Adrenal gland (tissue), 5 donors: Measurements from ENCODE around the gene FNDC3B.

ENCODE experiments used
- POLR2A ChIP-seq, 2 donors: fragments of 450-650 bp; IDR thresholded peaks; one replicate each; pipeline ENCODE4 v1.6.1; 2017; ENCODE audit warnings: antibody characterized with exemption in 2 of 2, mild to moderate bottlenecking in 2 of 2, moderate library complexity in 1 of 2
- TF ChIP-seq, protein P1 (sequence below), 6 experiments: fragments of 450-650 bp in 4 of 6; fragments of 200-600 bp in 2 of 6; sonication (generic) in 1 of 6; IDR thresholded peaks; 1 replicate in 5 of 6; 2 replicates in 1 of 6; pipeline versions ENCODE4 v1.5.1 to v1.8.0; 2016 to 2021; ENCODE audit warnings: antibody characterized with exemption in 6 of 6, mild to moderate bottlenecking in 2 of 6, moderate library complexity in 1 of 6
- donor health status: DM: no; HTN: no; CAD: no.

DNA sequence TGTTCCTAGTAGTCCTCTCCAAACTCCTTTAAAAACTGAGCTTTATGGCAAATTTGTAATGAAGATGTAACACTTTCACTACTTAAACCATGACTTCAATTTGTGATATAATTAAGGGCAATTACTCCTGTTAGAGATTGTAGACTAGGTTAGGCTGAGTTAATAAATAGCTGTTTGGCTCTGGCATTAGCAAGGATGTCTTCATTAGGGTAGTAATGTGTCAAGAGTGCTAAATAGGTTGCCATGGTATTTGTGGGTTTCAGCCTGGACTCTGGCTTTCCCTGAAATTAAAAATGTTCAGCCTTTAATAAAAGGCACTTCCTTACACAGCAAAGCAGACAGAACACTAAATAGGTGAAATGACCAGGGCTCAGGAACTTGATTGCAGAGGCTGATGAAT is 337.0 kb downstream of the FNDC3B start:
- TF ChIP-seq, protein P1, sequence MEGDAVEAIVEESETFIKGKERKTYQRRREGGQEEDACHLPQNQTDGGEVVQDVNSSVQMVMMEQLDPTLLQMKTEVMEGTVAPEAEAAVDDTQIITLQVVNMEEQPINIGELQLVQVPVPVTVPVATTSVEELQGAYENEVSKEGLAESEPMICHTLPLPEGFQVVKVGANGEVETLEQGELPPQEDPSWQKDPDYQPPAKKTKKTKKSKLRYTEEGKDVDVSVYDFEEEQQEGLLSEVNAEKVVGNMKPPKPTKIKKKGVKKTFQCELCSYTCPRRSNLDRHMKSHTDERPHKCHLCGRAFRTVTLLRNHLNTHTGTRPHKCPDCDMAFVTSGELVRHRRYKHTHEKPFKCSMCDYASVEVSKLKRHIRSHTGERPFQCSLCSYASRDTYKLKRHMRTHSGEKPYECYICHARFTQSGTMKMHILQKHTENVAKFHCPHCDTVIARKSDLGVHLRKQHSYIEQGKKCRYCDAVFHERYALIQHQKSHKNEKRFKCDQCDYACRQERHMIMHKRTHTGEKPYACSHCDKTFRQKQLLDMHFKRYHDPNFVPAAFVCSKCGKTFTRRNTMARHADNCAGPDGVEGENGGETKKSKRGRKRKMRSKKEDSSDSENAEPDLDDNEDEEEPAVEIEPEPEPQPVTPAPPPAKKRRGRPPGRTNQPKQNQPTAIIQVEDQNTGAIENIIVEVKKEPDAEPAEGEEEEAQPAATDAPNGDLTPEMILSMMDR (IDR thresholded peaks at IDR 0.05) = no peak
- TF ChIP-seq POLR2A (IDR thresholded peaks at IDR 0.05) = no peak
